Measurements from ENCODE around the gene STK17B. TPM values are rescaled to one million over a fixed set of nuclear protein-coding genes. Genes with fewer than 3 reads are reported as not detected.

Gene STK17B
- total and polyA plus RNA-seq, 2 experiments from 2014 or later = 5.7 to 13.7 TPM

- Histone ChIP-seq H3F3A (replicated peaks; ENCODE audit: low read depth) (no peaks in the 10 kb centered on the region), H3K36me3 (ENCODE audit: insufficient read depth) (no peaks in the 10 kb centered on the region), H3K9me2 (ENCODE audit: insufficient read depth) (no peaks in the 10 kb centered on the region), H4K20me1 (replicated peaks; ENCODE audit: insufficient read depth) (0 out of 2 replicates have a peak, but pooled peaks cover 5% of the 10 kb centered on the region), H3K4me2 (peak overlapping the region; percentile 47), H3K27ac (ENCODE audit: low read depth) (peak overlapping the region; percentile 7; the same call in 1 of the 2 replicates), H3K4me3 (peak overlapping the region; percentile 17; the same call in 1 of the 2 replicates), H3K27me3 (ENCODE audit: insufficient read depth) (peaks cover 23% of the 10 kb centered on the region), H3K4me1 (ENCODE audit: insufficient read depth) (peaks cover 52% of the 10 kb centered on the region), H2AFZ (no peak overlapping the region), H3K79me2 (replicated peaks; ENCODE audit: insufficient read depth) (peaks cover 60% of the 10 kb centered on the region)
- 0 out of 3 replicates have a peak, but pooled peaks cover 3% of the 10 kb centered on the region for H3K36me3 Mint-ChIP-seq (ENCODE audit: low read depth)
- no peaks in the 10 kb centered on the region for H3K27me3 Mint-ChIP-seq (ENCODE audit: insufficient read depth, low read depth, poor library complexity)
- peak overlapping the region; percentile 2; the same call in 1 of the 3 replicates for H3K4me3 Mint-ChIP-seq
- no peak for ATAC-seq
- DNase-seq (ENCODE audit: low spot score) = peak; percentile 60
- TF ChIP-seq EZH2phosphoT487 (IDR thresholded peaks at IDR 0.05; ENCODE audit: unreplicated experiment) (no peak), CTCF (conservative IDR thresholded peaks at IDR 0.05; ENCODE audit: low read depth in 2 of 2) (no peak), ZNF331 (CRISPR knock-in tag; IDR thresholded peaks at IDR 0.05; ENCODE audit: low read depth) (no peak), JUNB (IDR thresholded peaks at IDR 0.05; ENCODE audit: unreplicated experiment) (no peak), POLR2AphosphoS5 (IDR thresholded peaks at IDR 0.05; ENCODE audit: low read depth) (no peak), CREB1 (CRISPR knock-in tag; IDR thresholded peaks at IDR 0.05; ENCODE audit: low read depth) (no peak)
- H3K4me1 Mint-ChIP-seq = peaks cover 33% of the 10 kb centered on the region
- H3K27ac Mint-ChIP-seq = peak overlapping the region; percentile 28; the same call in 1 of the 2 replicates
- H3K9me3 Mint-ChIP-seq = no peaks in the 10 kb centered on the region
Measured at GRCh38 chr2:196167666-196168065, 3.7 kb downstream of the STK17B start.

GRCh38 chr2:196166876-196167275 is 4.5 kb downstream of the STK17B start:
- Histone ChIP-seq H2AFZ (no peak overlapping the region), H3K27ac (ENCODE audit: low read depth) (no peak overlapping the region), H3K79me2 (replicated peaks; ENCODE audit: insufficient read depth) (peaks cover 60% of the 10 kb centered on the region), H3K4me1 (ENCODE audit: insufficient read depth) (peaks cover 44% of the 10 kb centered on the region), H3K9me2 (ENCODE audit: insufficient read depth) (no peaks in the 10 kb centered on the region), H4K20me1 (replicated peaks; ENCODE audit: insufficient read depth) (0 out of 2 replicates have a peak, but pooled peaks cover 5% of the 10 kb centered on the region), H3K4me2 (peak overlapping the region; percentile 40; the same call in 1 of the 2 replicates), H3F3A (replicated peaks; ENCODE audit: low read depth) (no peaks in the 10 kb centered on the region), H3K4me3 (no peak overlapping the region), H3K27me3 (ENCODE audit: insufficient read depth) (peaks cover 15% of the 10 kb centered on the region), H3K36me3 (ENCODE audit: insufficient read depth) (no peaks in the 10 kb centered on the region)
- H3K27me3 Mint-ChIP-seq (ENCODE audit: insufficient read depth, low read depth, poor library complexity) = no peaks in the 10 kb centered on the region
- H3K9me3 Mint-ChIP-seq = no peaks in the 10 kb centered on the region
- H3K36me3 Mint-ChIP-seq (ENCODE audit: low read depth) = peaks cover 7% of the 10 kb centered on the region; the same call in 2 of the 3 replicates
- H3K27ac Mint-ChIP-seq = peak overlapping the region; percentile 61; the same call in 1 of the 2 replicates
- H3K4me1 Mint-ChIP-seq = peaks cover 33% of the 10 kb centered on the region
- ATAC-seq = no peak
- DNase-seq (ENCODE audit: low spot score) = no peak
- no peak overlapping the region for H3K4me3 Mint-ChIP-seq
- TF ChIP-seq NANOG (IDR thresholded peaks at IDR 0.05; ENCODE audit: borderline replicate concordance) (no peak), JUNB (IDR thresholded peaks at IDR 0.05; ENCODE audit: unreplicated experiment) (no peak), EZH2 (IDR thresholded peaks at IDR 0.05; ENCODE audit: low read depth, unreplicated experiment) (no peak), REST (IDR thresholded peaks at IDR 0.05; ENCODE audit: unreplicated experiment) (no peak), ZNF331 (CRISPR knock-in tag; IDR thresholded peaks at IDR 0.05; ENCODE audit: low read depth) (no peak), EZH2phosphoT487 (IDR thresholded peaks at IDR 0.05; ENCODE audit: unreplicated experiment) (no peak), CTCF (conservative IDR thresholded peaks at IDR 0.05; ENCODE audit: low read depth in 2 of 2) (no peak)

All from GM23338 (cell line).